ENCODE measurements around the gene GALNT6.

Gene GALNT6

GRCh38 chr12:51391283-51392123 lies at the start of gene GALNT6:
Gene GALNT6 (minus strand): TSS chr12:51391406. CDS start chr12:51379781, 11,625 bp downstream.
- peaks cover 10% of the 10 kb centered on the region; the same call in 1 of the 2 replicates for H3K27me3 ChIP-seq (ENCODE audit: insufficient read depth, low read length)

GRCh38 chr12:51439330-51439729 lies 48.1 kb upstream of the GALNT6 start:
- peaks cover 14% of the 10 kb centered on the region for H3K4me1 ChIP-seq (ENCODE audit: control insufficient read depth, insufficient read depth, low read length, unreplicated experiment)
- H3K79me2 ChIP-seq (ENCODE audit: control insufficient read depth, insufficient read depth, low read length, unreplicated experiment): no peaks in the 10 kb centered on the region
- no peak overlapping the region for H2AFZ ChIP-seq (ENCODE audit: low read length, unreplicated experiment)
- no peak overlapping the region for H3K4me3 ChIP-seq (ENCODE audit: low read depth, low read length)
- H3K36me3 ChIP-seq (ENCODE audit: insufficient read depth, low read length): no peaks in the 10 kb centered on the region
- H3K27ac ChIP-seq (ENCODE audit: low read depth, low read length): no peak overlapping the region
- H3K27me3 ChIP-seq (ENCODE audit: insufficient read depth, low read length): no peaks in the 10 kb centered on the region

More at GRCh38 chr12:51391283-51392123, at the start of gene GALNT6:
- Histone ChIP-seq H3K27ac (ENCODE audit: low read depth, low read length) (no peak within 1 kb of the TSS), H3K4me1 (ENCODE audit: control insufficient read depth, insufficient read depth, low read length, unreplicated experiment) (peaks cover 12% of the 10 kb centered on the region), H3K36me3 (ENCODE audit: insufficient read depth, low read length) (no peaks in the 10 kb centered on the region), H2AFZ (ENCODE audit: low read length, unreplicated experiment) (peak within 1 kb of the TSS; percentile 58), H3K79me2 (ENCODE audit: control insufficient read depth, insufficient read depth, low read length, unreplicated experiment) (no peaks in the 10 kb centered on the region), H3K4me3 (ENCODE audit: low read depth, low read length) (peak within 1 kb of the TSS; percentile 74)

GRCh38 chr12:51437431-51437830 lies 46.2 kb upstream of the GALNT6 start:
- H3K27me3 ChIP-seq (ENCODE audit: insufficient read depth, low read length): no peaks in the 10 kb centered on the region
- H3K4me3 ChIP-seq (ENCODE audit: low read depth, low read length): no peak overlapping the region
- H2AFZ ChIP-seq (ENCODE audit: low read length, unreplicated experiment): no peak overlapping the region
- H3K27ac ChIP-seq (ENCODE audit: low read depth, low read length): no peak overlapping the region
- H3K4me1 ChIP-seq (ENCODE audit: control insufficient read depth, insufficient read depth, low read length, unreplicated experiment): peaks cover 13% of the 10 kb centered on the region
- no peaks in the 10 kb centered on the region for H3K79me2 ChIP-seq (ENCODE audit: control insufficient read depth, insufficient read depth, low read length, unreplicated experiment)
- H3K36me3 ChIP-seq (ENCODE audit: insufficient read depth, low read length): no peaks in the 10 kb centered on the region

GRCh38 chr12:51434305-51434704 lies 43.1 kb upstream of the GALNT6 start:
- no peaks in the 10 kb centered on the region for H3K4me1 ChIP-seq (ENCODE audit: control insufficient read depth, insufficient read depth, low read length, unreplicated experiment)
- H3K36me3 ChIP-seq (ENCODE audit: insufficient read depth, low read length): no peaks in the 10 kb centered on the region
- H3K79me2 ChIP-seq (ENCODE audit: control insufficient read depth, insufficient read depth, low read length, unreplicated experiment): no peaks in the 10 kb centered on the region
- H3K27me3 ChIP-seq (ENCODE audit: insufficient read depth, low read length): 0 out of 2 replicates have a peak, but pooled peaks cover 13% of the 10 kb centered on the region
- no peak overlapping the region for H2AFZ ChIP-seq (ENCODE audit: low read length, unreplicated experiment)
- H3K4me3 ChIP-seq (ENCODE audit: low read depth, low read length): no peak overlapping the region
- H3K27ac ChIP-seq (ENCODE audit: low read depth, low read length): no peak overlapping the region

GRCh38 chr12:51432921-51433320 lies 41.7 kb upstream of the GALNT6 start:
- Histone ChIP-seq H3K27me3 (ENCODE audit: insufficient read depth, low read length) (0 out of 2 replicates have a peak, but pooled peaks cover 13% of the 10 kb centered on the region), H3K27ac (ENCODE audit: low read depth, low read length) (no peak overlapping the region), H3K36me3 (ENCODE audit: insufficient read depth, low read length) (no peaks in the 10 kb centered on the region), H3K4me1 (ENCODE audit: control insufficient read depth, insufficient read depth, low read length, unreplicated experiment) (no peaks in the 10 kb centered on the region), H3K4me3 (ENCODE audit: low read depth, low read length) (no peak overlapping the region), H2AFZ (ENCODE audit: low read length, unreplicated experiment) (no peak overlapping the region), H3K79me2 (ENCODE audit: control insufficient read depth, insufficient read depth, low read length, unreplicated experiment) (no peaks in the 10 kb centered on the region)

GRCh38 chr12:51430196-51430895 lies 39.1 kb upstream of the GALNT6 start:
- H3K27me3 ChIP-seq (ENCODE audit: insufficient read depth, low read length): 0 out of 2 replicates have a peak, but pooled peaks cover 13% of the 10 kb centered on the region
- H3K4me1 ChIP-seq (ENCODE audit: control insufficient read depth, insufficient read depth, low read length, unreplicated experiment): no peaks in the 10 kb centered on the region

GRCh38 chr12:51429700-51430099 lies 38.5 kb upstream of the GALNT6 start:
- Histone ChIP-seq H3K27ac (ENCODE audit: low read depth, low read length) (no peak overlapping the region), H3K4me1 (ENCODE audit: control insufficient read depth, insufficient read depth, low read length, unreplicated experiment) (no peaks in the 10 kb centered on the region), H3K79me2 (ENCODE audit: control insufficient read depth, insufficient read depth, low read length, unreplicated experiment) (no peaks in the 10 kb centered on the region), H2AFZ (ENCODE audit: low read length, unreplicated experiment) (no peak overlapping the region), H3K36me3 (ENCODE audit: insufficient read depth, low read length) (no peaks in the 10 kb centered on the region), H3K4me3 (ENCODE audit: low read depth, low read length) (no peak overlapping the region), H3K27me3 (ENCODE audit: insufficient read depth, low read length) (0 out of 2 replicates have a peak, but pooled peaks cover 13% of the 10 kb centered on the region)

More at GRCh38 chr12:51430196-51430895, 39.1 kb upstream of the GALNT6 start:
- H2AFZ ChIP-seq (ENCODE audit: low read length, unreplicated experiment): no peak overlapping the region
- no peaks in the 10 kb centered on the region for H3K36me3 ChIP-seq (ENCODE audit: insufficient read depth, low read length)
- H3K4me3 ChIP-seq (ENCODE audit: low read depth, low read length): no peak overlapping the region
- H3K79me2 ChIP-seq (ENCODE audit: control insufficient read depth, insufficient read depth, low read length, unreplicated experiment): no peaks in the 10 kb centered on the region
- no peak overlapping the region for H3K27ac ChIP-seq (ENCODE audit: low read depth, low read length)

- 0 out of 2 replicates have a peak, but pooled peaks cover 13% of the 10 kb centered on the region for H3K27me3 ChIP-seq (ENCODE audit: insufficient read depth, low read length)
- no peak overlapping the region for H3K4me3 ChIP-seq (ENCODE audit: low read depth, low read length)
- peaks cover 4% of the 10 kb centered on the region for H3K4me1 ChIP-seq (ENCODE audit: control insufficient read depth, insufficient read depth, low read length, unreplicated experiment)
- H3K79me2 ChIP-seq (ENCODE audit: control insufficient read depth, insufficient read depth, low read length, unreplicated experiment): no peaks in the 10 kb centered on the region
- H3K36me3 ChIP-seq (ENCODE audit: insufficient read depth, low read length): no peaks in the 10 kb centered on the region
- H2AFZ ChIP-seq (ENCODE audit: low read length, unreplicated experiment): no peak overlapping the region
- no peak overlapping the region for H3K27ac ChIP-seq (ENCODE audit: low read depth, low read length)
Measured at GRCh38 chr12:51428256-51428655, 37.0 kb upstream of the GALNT6 start.

- no peak within 1 kb of the TSS for H3K27ac ChIP-seq (ENCODE audit: low read depth, low read length)
- H3K79me2 ChIP-seq (ENCODE audit: control insufficient read depth, insufficient read depth, low read length, unreplicated experiment): no peaks in the 10 kb centered on the region
- 0 out of 2 replicates have a peak, but pooled peaks cover 3% of the 10 kb centered on the region for H3K27me3 ChIP-seq (ENCODE audit: insufficient read depth, low read length)
- peak within 1 kb of the TSS; percentile 81 for H3K4me3 ChIP-seq (ENCODE audit: low read depth, low read length)
- H3K36me3 ChIP-seq (ENCODE audit: insufficient read depth, low read length): no peaks in the 10 kb centered on the region
- peaks cover 4% of the 10 kb centered on the region for H3K4me1 ChIP-seq (ENCODE audit: control insufficient read depth, insufficient read depth, low read length, unreplicated experiment)
- peak within 1 kb of the TSS; percentile 86 for H2AFZ ChIP-seq (ENCODE audit: low read length, unreplicated experiment)
Measured at GRCh38 chr12:51424662-51425539, 33.7 kb upstream of the GALNT6 start, which contains the start of gene SLC4A8. Gene SLC4A8 (plus strand): TSS chr12:51424831. CDS start chr12:51424988, 157 bp downstream.

GRCh38 chr12:51424094-51424661 lies 33.0 kb upstream of the GALNT6 start:
- H3K36me3 ChIP-seq (ENCODE audit: insufficient read depth, low read length): no peaks in the 10 kb centered on the region
- H3K79me2 ChIP-seq (ENCODE audit: control insufficient read depth, insufficient read depth, low read length, unreplicated experiment): no peaks in the 10 kb centered on the region
- H3K27ac ChIP-seq (ENCODE audit: low read depth, low read length): no peak overlapping the region
- H3K27me3 ChIP-seq (ENCODE audit: insufficient read depth, low read length): no peaks in the 10 kb centered on the region
- peaks cover 4% of the 10 kb centered on the region for H3K4me1 ChIP-seq (ENCODE audit: control insufficient read depth, insufficient read depth, low read length, unreplicated experiment)
- peak overlapping the region; percentile 81 for H3K4me3 ChIP-seq (ENCODE audit: low read depth, low read length)
- peak overlapping the region; percentile 34 for H2AFZ ChIP-seq (ENCODE audit: low read length, unreplicated experiment)
